Gastroesophageal sphincter (tissue), 4 donors: ENCODE measurements around the gene ITM2B. TPM values are rescaled to one million over a fixed set of nuclear protein-coding genes. Genes with fewer than 3 reads are reported as not detected.
"Not testable (repeated sequence)": the region's sequence is repeated elsewhere in the genome, so short reads cannot be mapped to it uniquely, and the experiment has no call there.

ENCODE experiments used
- ATAC-seq: fragments of 150-250 bp; one replicate; pipeline ENCODE4 v1.9.1; 2016; ENCODE audit warnings: mild to moderate bottlenecking, moderate library complexity
- H3K27ac ChIP-seq, 4 donors: fragments of 200-600 bp; sonication (generic) in 3 of 4; 1 replicate in 3 of 4; 2 replicates in 1 of 4; pipeline ENCODE4 v1.5.1; 2016 to 2019
- H3K27me3 ChIP-seq: fragments of 200-600 bp; sonication (generic); one replicate; pipeline ENCODE4 v1.5.1; 2019
- H3K36me3 ChIP-seq, 2 donors: fragments of 200-600 bp; sonication (generic); one replicate each; pipeline ENCODE4 v1.5.1; 2019; ENCODE audit warnings: control low read depth in 1 of 2
- H3K4me1 ChIP-seq, 3 donors: fragments of 200-600 bp; sonication (generic); 1 replicate in 2 of 3; 2 replicates in 1 of 3; pipeline ENCODE4 v1.5.1; 2016 to 2019; ENCODE audit warnings: control low read depth in 2 of 3
- H3K4me3 ChIP-seq, 2 donors: fragments of 200-600 bp; sonication (generic); one replicate each; pipeline ENCODE4 v1.5.1; 2019; ENCODE audit warnings: mild to moderate bottlenecking in 1 of 2, moderate library complexity in 1 of 2
- H3K9me3 ChIP-seq, 3 donors: fragments of 200-600 bp; sonication (generic); one replicate each; pipeline ENCODE4 v1.5.1; 2017 to 2019; ENCODE audit warnings: control low read depth in 2 of 3
- EP300 ChIP-seq: sonication (generic); formaldehyde crosslinking; IDR thresholded peaks from one replicate; pipeline ENCODE4 v1.6.1; 2017; ENCODE audit warnings: antibody characterized with exemption, mild to moderate bottlenecking
- POLR2A ChIP-seq, 2 donors: fragments of 450-650 bp; IDR thresholded peaks; one replicate each; pipeline ENCODE4 v1.6.1; 2017; ENCODE audit warnings: antibody characterized with exemption in 2 of 2, mild to moderate bottlenecking in 2 of 2, moderate library complexity in 1 of 2
- POLR2AphosphoS5 ChIP-seq: sonication (generic); formaldehyde crosslinking; IDR thresholded peaks from one replicate; pipeline ENCODE4 v1.6.1; 2017; ENCODE audit warnings: antibody characterized with exemption
- WGBS, 2 donors: methylation state at CpG; one replicate each; pipeline ENCODE4 v1.1.5; 2018; ENCODE audit warnings: low coverage in 1 of 2; 5-methylcytosine and 5-hydroxymethylcytosine counted together
- total RNA-seq, 4 donors: library from RNA; depleted of rRNA; stranded (reverse); fragments of >200 nt; gene quantifications; one replicate each; pipeline ENCODE4 v1.1.0, GENCODE V29; 2016
- TF ChIP-seq, protein P1 (sequence below), 4 experiments: fragments of 200-600 bp in 2 of 4; fragments of 450-650 bp in 2 of 4; sonication (generic) in 1 of 4; IDR thresholded peaks; one replicate each; pipeline ENCODE4 v1.5.1; 2017 to 2019; ENCODE audit warnings: antibody characterized with exemption in 4 of 4, mild to moderate bottlenecking in 2 of 4, moderate library complexity in 2 of 4

Gene ITM2B
- total RNA-seq, 4 donors from 2014 or later, result 263 to 380 (median 300) TPM

DNA sequence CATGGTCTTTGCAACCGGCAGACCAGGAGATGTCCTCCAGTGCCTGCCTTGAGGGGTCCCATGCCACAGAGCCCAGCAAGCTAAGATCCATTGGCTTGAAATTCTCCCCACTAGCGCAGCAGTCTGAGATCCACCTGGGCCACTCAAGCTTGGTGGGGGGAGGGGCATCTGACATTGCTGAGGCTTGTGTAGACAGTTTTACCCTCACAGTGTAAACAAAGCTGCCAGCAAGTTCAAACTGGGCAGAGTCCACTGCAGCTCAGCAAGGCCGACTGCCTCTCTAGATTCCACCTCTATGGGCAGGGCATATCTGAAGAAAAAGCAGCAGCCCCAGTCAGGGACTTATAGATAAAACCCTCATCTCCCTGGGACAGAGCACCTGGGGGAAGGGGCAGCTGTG, 32.0 kb upstream of the ITM2B start:
- Histone ChIP-seq H3K4me1 (no peaks in the 10 kb centered on the region), H3K36me3 (no peaks in the 10 kb centered on the region), H3K4me3 (no peak overlapping the region), H3K27me3 (no peaks in the 10 kb centered on the region), H3K27ac (no peak overlapping the region), H3K9me3 (no peaks in the 10 kb centered on the region)
- TF ChIP-seq POLR2A (IDR thresholded peaks at IDR 0.05) (no peak), EP300 (no peak), POLR2AphosphoS5 (no peak)
- TF ChIP-seq, protein P1, sequence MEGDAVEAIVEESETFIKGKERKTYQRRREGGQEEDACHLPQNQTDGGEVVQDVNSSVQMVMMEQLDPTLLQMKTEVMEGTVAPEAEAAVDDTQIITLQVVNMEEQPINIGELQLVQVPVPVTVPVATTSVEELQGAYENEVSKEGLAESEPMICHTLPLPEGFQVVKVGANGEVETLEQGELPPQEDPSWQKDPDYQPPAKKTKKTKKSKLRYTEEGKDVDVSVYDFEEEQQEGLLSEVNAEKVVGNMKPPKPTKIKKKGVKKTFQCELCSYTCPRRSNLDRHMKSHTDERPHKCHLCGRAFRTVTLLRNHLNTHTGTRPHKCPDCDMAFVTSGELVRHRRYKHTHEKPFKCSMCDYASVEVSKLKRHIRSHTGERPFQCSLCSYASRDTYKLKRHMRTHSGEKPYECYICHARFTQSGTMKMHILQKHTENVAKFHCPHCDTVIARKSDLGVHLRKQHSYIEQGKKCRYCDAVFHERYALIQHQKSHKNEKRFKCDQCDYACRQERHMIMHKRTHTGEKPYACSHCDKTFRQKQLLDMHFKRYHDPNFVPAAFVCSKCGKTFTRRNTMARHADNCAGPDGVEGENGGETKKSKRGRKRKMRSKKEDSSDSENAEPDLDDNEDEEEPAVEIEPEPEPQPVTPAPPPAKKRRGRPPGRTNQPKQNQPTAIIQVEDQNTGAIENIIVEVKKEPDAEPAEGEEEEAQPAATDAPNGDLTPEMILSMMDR (IDR thresholded peaks at IDR 0.05), result no peak
- ATAC-seq, result no peak
- WGBS, 2 donors, result 80% methylated on average over 1 of the region's 3 CpGs; no CpG with 5 or more reads in 1 of the 2 donors

DNA sequence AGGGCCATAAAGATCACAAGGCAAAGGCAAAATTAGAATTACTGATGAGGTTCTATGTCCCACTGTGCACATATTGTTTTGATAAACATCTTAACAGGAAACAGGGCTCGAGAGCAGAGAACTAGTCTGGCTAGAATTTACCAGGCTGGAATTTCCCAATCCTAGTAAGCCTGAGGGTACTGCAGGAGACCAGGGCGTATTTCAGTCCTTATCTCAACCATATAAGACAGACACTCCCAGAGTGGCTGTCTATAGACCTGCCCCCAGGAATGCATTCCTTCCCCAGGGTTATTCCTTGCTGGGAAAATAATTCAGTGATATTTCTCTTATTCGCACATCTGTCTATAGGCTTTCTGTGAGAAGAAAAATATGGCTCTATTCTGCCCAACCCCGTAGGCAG, 25.8 kb upstream of the ITM2B start:
- not testable (repeated sequence) for H3K4me3 ChIP-seq, H3K27ac ChIP-seq, H3K36me3 ChIP-seq, ATAC-seq, H3K4me1 ChIP-seq, H3K27me3 ChIP-seq, H3K9me3 ChIP-seq
- WGBS, 2 donors, result 80 to 90% methylated on average over 2 to 4 of the region's 4 CpGs

DNA sequence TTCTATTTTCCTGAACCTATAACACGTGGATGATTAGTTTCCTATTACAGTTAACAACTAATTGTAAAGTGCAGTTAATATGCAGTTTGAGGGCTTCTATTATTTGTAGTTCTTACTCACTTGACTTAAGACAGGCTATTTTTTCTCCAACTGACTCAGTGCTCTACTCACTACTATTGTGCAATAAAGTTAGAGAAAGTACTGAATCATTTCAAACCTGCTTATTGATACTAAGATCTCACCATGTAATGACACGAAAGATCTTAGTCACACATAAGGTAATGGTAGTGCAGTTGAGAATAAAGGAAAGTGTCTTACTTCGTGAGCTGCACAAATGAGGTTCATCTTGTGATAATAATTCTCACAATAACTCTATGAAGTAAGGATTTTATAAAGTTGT, 22.8 kb upstream of the ITM2B start:
- no peak for TF ChIP-seq EP300
- no peak for TF ChIP-seq POLR2AphosphoS5
- TF ChIP-seq, protein P1 (IDR thresholded peaks at IDR 0.05), result no peak
- no peak for TF ChIP-seq POLR2A (IDR thresholded peaks at IDR 0.05)
- Histone ChIP-seq H3K27me3 (no peaks in the 10 kb centered on the region), H3K4me1 (no peaks in the 10 kb centered on the region), H3K4me3 (no peak overlapping the region), H3K9me3 (no peaks in the 10 kb centered on the region), H3K36me3 (no peaks in the 10 kb centered on the region), H3K27ac (no peak overlapping the region)
- ATAC-seq, result no peak
- WGBS, 2 donors, result 74 to 83% methylated on average over 3 of the region's 3 CpGs

DNA sequence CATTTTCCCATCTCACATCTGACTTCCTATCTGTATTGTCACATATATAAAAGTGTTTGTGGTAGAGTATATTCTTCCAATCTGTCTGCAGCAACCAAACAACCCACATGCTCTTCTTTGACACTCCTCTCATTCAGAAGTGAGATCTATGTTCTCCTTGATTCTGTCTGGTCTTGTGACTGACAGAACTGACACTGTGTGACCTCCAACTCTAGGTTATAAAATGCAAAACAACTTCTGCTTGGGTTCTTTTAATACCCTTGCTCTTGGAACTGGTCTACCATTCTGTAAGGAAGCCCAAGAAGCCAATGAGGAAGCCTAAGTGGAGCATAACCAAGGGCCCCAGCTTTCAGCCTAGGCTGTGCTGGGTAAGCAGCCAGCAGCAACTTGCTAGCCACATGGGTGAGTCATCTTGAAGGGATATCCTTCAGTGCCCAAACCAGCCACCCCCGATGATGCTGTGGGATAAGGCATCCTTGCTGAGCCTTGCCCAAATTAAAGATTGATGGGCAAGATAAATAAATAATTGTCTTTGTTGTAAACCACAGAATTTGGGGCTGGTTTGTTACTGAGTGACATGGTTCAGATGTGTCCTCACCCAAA, 18.4 kb upstream of the ITM2B start:
- TF ChIP-seq POLR2A (IDR thresholded peaks at IDR 0.05) (no peak), POLR2AphosphoS5 (no peak), EP300 (no peak)
- TF ChIP-seq, protein P1 (IDR thresholded peaks at IDR 0.05), result no peak
- H3K9me3 ChIP-seq, result no peaks in the 10 kb centered on the region
- WGBS, 2 donors, result 67% methylated on average over 1 of the region's 1 CpG; no CpG with 5 or more reads in 1 of the 2 donors
- H3K4me3 ChIP-seq, result no peak overlapping the region
- H3K36me3 ChIP-seq, result no peaks in the 10 kb centered on the region
- no peak overlapping the region for H3K27ac ChIP-seq
- ATAC-seq, result no peak
- no peaks in the 10 kb centered on the region for H3K4me1 ChIP-seq
- H3K27me3 ChIP-seq, result no peaks in the 10 kb centered on the region

DNA sequence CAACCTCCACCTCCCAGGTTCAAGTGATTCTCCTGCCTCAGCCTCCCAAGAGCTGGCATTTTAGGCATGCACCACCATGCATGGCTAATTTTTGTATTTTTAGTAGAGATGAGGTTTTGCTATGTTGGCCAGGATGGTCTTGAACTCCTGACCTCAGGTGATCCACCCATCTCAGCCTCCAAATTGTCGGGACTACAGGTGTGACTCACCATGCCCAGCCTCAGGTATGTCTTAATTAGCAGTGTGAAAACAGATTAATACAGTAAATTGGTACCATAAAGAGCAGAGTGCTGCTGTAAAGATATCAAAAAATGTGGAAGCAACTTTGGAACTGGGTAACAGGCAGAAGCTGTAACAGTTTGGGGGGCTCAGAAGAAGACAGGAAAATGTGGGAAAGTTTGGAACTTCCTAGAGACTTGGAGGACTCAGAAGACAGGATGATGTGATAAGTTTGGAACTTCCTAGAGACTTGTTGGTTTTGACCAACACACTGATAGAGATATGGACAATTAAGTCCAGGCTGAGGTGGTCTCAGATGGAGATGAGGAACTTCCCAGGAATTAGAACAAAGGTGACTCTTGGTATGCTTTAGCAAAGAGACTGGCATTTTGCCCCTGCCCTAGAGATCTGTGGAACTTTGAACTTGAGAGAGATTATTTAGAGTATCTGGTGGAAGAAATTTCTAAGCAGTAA, 17.3 kb upstream of the ITM2B start:
- H3K27me3 ChIP-seq, H3K4me3 ChIP-seq, H3K36me3 ChIP-seq, H3K9me3 ChIP-seq, H3K4me1 ChIP-seq, ATAC-seq, H3K27ac ChIP-seq: not testable (repeated sequence)
- WGBS, 2 donors, result no CpG with 5 or more reads among the region's 1 CpG

DNA sequence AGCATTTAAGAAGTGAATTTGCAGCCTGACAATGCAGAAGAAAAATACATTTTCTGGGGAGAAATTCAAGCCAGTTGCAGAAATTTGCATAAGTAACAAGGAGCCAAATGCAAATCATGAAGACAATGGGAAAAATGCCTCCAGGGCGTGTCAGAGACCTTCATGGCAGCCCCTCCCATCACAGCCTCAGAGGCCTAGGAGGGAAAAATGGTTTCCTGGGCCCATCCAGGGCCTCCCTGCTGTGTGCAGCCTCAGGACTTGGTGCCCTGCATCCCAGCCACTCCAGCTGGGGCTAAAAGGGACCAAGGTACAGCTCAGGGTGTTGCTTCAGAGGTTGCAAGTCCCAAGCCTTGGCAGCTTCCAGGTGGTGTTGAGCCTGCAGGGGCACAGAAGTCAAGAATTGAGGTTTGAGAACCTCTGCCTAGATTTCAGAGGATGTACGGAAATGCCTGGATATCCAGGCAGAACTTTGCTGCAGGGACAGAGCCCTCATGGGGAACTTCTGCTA, 16.7 kb upstream of the ITM2B start:
- Histone ChIP-seq H3K36me3 (no peaks in the 10 kb centered on the region), H3K4me3 (no peak overlapping the region), H3K27ac (no peak overlapping the region), H3K27me3 (no peaks in the 10 kb centered on the region), H3K9me3 (no peaks in the 10 kb centered on the region), H3K4me1 (peaks cover 0 to 10% (median 0%) of the 10 kb centered on the region in 3 donors)
- ATAC-seq, result no peak
- WGBS, 2 donors, result 80 to 100% methylated on average over 1 to 2 of the region's 2 CpGs
- no peak for TF ChIP-seq POLR2AphosphoS5
- TF ChIP-seq EP300, result no peak
- TF ChIP-seq, protein P1 (IDR thresholded peaks at IDR 0.05), result no peak
- no peak for TF ChIP-seq POLR2A (IDR thresholded peaks at IDR 0.05)
